ENCODE results near the gene GNAQ. TPM values are rescaled to one million over a fixed set of nuclear protein-coding genes. Genes with fewer than 3 reads are reported as not detected.

GNAQ gene
- total RNA-seq, 4 donors from 2014 or later, result 35.4 to 95.7 (median 52.3) TPM

DNA sequence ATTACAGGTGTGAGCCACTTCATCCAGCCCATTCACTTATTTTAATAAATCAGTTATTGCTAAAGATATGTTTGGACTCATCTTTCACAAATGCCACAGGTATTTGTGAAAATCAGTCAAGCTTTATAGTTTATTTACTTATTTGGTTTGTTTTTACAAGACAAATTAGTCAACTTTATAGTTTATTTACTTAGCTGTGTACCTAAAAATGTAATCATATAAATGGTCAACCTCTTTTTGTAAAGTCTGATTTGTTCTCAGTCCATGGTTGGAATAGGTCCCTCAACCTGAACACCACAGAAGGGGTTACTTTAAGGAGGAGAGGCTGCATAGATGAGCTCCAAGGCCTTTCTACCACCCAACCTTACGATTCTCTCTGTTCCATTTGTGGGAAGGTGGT, 80.2 kb downstream of the GNAQ start:
- Histone ChIP-seq H3K36me3 (no peaks in the 10 kb centered on the region), H3K27me3 (no peaks in the 10 kb centered on the region), H3K4me3 (no peak overlapping the region), H3K27ac (peak overlapping the region; percentile 21 to 60), H3K4me1 (peaks cover 8 to 19% of the 10 kb centered on the region in 2 donors), H3K9me3 (no peaks in the 10 kb centered on the region)
- TF ChIP-seq POLR2A (IDR thresholded peaks at IDR 0.05), result no peak
- TF ChIP-seq, protein P1, sequence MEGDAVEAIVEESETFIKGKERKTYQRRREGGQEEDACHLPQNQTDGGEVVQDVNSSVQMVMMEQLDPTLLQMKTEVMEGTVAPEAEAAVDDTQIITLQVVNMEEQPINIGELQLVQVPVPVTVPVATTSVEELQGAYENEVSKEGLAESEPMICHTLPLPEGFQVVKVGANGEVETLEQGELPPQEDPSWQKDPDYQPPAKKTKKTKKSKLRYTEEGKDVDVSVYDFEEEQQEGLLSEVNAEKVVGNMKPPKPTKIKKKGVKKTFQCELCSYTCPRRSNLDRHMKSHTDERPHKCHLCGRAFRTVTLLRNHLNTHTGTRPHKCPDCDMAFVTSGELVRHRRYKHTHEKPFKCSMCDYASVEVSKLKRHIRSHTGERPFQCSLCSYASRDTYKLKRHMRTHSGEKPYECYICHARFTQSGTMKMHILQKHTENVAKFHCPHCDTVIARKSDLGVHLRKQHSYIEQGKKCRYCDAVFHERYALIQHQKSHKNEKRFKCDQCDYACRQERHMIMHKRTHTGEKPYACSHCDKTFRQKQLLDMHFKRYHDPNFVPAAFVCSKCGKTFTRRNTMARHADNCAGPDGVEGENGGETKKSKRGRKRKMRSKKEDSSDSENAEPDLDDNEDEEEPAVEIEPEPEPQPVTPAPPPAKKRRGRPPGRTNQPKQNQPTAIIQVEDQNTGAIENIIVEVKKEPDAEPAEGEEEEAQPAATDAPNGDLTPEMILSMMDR (IDR thresholded peaks at IDR 0.05), result no peak
- intact Hi-C loops (cut with DNase I; ENCODE audit: low total_unique reads), result no loop called here
- DNase-seq, result no peak

DNA sequence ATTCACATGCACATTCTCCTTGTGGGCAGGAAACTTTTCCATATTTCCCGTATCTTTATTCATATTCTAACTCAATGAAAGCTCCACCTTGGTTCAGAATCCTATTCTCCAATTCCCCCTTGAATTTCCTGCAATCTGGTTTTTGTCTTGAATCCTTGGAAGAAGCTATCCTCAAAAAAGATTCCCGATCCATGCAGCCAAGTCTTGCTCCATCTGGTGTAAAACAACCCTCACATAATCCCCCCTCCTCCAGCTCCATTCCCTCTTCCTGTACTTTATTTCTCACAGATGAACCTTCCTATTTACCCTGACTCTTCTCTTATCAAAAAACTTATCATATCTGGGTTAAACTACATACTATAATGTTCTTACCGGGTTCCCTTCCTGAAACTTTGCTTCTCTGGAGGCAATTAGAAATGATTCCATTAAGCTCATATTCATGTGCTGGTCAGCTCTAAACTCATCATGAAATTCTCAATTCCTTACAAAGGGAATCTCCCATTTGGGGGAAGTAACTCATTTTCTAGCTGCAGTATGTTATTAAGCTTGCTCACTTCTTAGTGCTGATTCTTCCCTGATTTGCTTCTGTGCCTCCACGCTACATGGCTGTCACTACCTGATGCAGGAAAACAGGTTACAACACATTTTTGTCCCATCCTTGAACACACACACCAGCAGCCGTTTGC, 81.7 kb downstream of the GNAQ start:
- no peaks in the 10 kb centered on the region for H3K27me3 ChIP-seq
- H3K36me3 ChIP-seq, result no peaks in the 10 kb centered on the region
- H3K4me1 ChIP-seq, result peaks cover 10 to 32% of the 10 kb centered on the region in 2 donors
- no peak for TF ChIP-seq POLR2A (IDR thresholded peaks at IDR 0.05)
- TF ChIP-seq, protein P1 (IDR thresholded peaks at IDR 0.05), result no peak
- intact Hi-C loops (cut with DNase I; ENCODE audit: low total_unique reads), result no loop called here
- no peak overlapping the region for H3K4me3 ChIP-seq
- H3K27ac ChIP-seq, result peak overlapping the region in 1 of 2 donors; percentile 1
- no peaks in the 10 kb centered on the region for H3K9me3 ChIP-seq
- no peak for DNase-seq

DNA sequence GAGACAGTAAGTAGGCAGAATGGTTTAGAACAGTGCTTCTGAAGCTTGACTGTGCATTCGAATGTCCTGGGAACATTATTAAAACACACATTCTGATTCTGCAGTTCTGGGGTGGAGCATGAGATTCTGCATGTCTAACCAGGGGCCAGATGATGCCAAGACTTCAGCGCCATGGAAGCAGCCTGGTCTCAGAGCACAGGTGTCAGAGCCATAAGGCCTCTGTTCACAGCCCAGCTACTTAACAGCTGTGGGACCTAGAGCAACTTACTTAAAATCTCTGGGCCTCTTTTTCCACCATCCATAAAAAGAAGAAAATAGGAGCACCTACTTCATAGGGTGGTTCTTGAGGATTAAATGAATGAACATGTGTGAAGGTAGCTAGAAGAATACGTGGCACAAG, 84.0 kb downstream of the GNAQ start:
- Histone ChIP-seq H3K36me3 (no peaks in the 10 kb centered on the region), H3K4me3 (no peak overlapping the region), H3K27ac (no peak overlapping the region), H3K4me1 (peaks cover 10 to 33% of the 10 kb centered on the region in 2 donors), H3K9me3 (no peaks in the 10 kb centered on the region), H3K27me3 (no peaks in the 10 kb centered on the region)
- intact Hi-C loops (cut with DNase I; ENCODE audit: low total_unique reads), result no loop called here
- no peak for TF ChIP-seq POLR2A (IDR thresholded peaks at IDR 0.05)
- TF ChIP-seq, protein P1 (IDR thresholded peaks at IDR 0.05), result no peak
- no peak for DNase-seq

DNA sequence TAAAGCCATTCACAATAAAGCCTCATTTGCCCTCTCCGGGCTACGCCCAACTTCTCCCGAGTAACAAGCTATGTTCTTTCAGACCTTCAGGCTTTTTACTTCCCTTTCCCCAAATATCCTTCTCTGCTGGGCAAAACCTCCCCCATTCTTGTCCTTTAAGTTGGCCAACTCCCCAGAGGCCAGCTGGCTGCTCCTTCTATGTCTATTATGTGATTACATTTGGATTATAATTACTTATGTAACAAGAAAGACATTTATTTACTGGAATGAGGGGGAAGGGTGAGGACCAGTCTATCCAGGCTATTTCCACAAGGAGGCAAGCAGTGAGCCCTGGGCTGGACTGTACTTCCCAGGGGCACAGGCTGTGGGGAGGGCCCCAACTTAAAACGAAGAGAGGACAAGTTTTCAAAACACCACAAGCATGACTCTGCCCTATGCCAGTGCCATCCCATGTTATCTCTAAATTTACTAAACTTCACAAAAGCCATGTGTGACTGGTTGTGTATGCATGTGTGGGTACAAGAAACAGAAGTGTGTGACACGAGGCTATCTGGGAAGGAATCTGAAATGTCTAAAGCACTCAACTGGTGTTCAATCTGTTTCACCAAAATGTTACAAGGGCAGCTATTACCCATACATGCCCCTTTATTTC, 84.5 kb downstream of the GNAQ start:
- no peak for DNase-seq
- no peaks in the 10 kb centered on the region for H3K27me3 ChIP-seq
- peaks cover 10 to 34% of the 10 kb centered on the region in 2 donors for H3K4me1 ChIP-seq
- H3K27ac ChIP-seq, result no peak overlapping the region
- H3K9me3 ChIP-seq, result no peaks in the 10 kb centered on the region
- intact Hi-C loops (cut with DNase I; ENCODE audit: low total_unique reads), result no loop called here
- H3K36me3 ChIP-seq, result no peaks in the 10 kb centered on the region
- no peak overlapping the region for H3K4me3 ChIP-seq
- TF ChIP-seq POLR2A (IDR thresholded peaks at IDR 0.05), result no peak
- TF ChIP-seq, protein P1 (IDR thresholded peaks at IDR 0.05), result no peak

DNA sequence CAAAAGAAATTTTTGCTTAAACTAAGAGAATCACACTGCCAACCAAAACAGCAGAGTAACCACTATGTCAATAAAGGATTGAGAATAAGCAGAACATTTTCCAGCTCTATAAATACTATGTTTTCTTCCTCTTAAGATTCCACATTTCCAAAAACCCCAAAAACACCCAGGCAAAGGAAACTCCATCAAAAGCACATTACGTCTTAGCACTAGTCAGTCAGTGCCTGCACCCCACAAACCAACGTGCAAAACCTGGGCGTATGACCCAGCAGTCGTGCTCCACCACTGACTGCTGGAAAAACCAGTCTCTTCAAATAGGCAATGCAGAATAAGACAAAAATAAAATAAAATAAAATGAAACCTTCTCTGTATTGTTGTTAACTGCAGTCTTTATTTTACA, 85.3 kb downstream of the GNAQ start:
- Histone ChIP-seq H3K9me3 (no peaks in the 10 kb centered on the region), H3K27me3 (no peaks in the 10 kb centered on the region), H3K36me3 (no peaks in the 10 kb centered on the region), H3K4me3 (no peak overlapping the region), H3K4me1 (peaks cover 5 to 29% of the 10 kb centered on the region in 2 donors), H3K27ac (peak overlapping the region in 1 of 2 donors; percentile 55)
- no peak for TF ChIP-seq POLR2A (IDR thresholded peaks at IDR 0.05)
- TF ChIP-seq, protein P1 (IDR thresholded peaks at IDR 0.05), result no peak
- no peak for DNase-seq
- intact Hi-C loops (cut with DNase I; ENCODE audit: low total_unique reads), result no loop called here
